Cardiac septum (tissue), 1 donor: ENCODE measurements around the gene FARS2. TPM values are rescaled to one million over a fixed set of nuclear protein-coding genes. Genes with fewer than 3 reads are reported as not detected.

Experiments
- DNase-seq: peaks from one replicate; pipeline ENCODE4 v3.0.0-alpha.2; 2020; ENCODE audit warnings: low spot score
- intact Hi-C: fragments of 100-400 bp; cut with DNase I; formaldehyde crosslinking; loops from one replicate; pipeline ENCODE4 v1.14.0; 2022
- total RNA-seq: library from RNA; stranded (reverse); fragmentation: NEBNext Ultra II Directional; extraction: Animal tissue kit (Norgen Biotek cat#: 25700); gene quantifications from one replicate; pipeline ENCODE4 v1.2.1, GENCODE V29; 2021
- donor health status: DM: no; HTN: no; CAD: no.

FARS2 gene
- total RNA-seq, 1 donor from 2014 or later: 13.3 TPM

DNA sequence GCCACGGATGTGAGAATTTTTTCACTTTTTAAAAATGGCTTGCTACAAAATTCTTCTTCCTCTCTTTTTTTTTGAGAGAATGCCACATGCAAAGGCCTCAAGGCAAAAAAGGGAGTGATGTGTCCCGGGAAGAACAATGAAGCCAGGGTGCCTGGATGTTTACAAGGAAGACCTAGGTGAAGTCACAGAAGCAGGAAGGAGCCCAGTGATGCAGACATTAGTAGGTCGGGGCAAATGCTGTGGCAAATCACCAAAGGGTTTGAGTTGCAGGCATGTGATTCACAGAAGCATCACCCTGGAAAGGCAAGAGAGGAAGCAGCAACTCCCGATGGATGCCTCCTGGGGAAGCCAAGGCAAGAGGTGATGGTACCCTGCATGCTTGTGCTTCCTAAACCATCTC, 46.8 kb downstream of the FARS2 start:
- no peak for DNase-seq
- intact Hi-C loops: no loop called here

DNA sequence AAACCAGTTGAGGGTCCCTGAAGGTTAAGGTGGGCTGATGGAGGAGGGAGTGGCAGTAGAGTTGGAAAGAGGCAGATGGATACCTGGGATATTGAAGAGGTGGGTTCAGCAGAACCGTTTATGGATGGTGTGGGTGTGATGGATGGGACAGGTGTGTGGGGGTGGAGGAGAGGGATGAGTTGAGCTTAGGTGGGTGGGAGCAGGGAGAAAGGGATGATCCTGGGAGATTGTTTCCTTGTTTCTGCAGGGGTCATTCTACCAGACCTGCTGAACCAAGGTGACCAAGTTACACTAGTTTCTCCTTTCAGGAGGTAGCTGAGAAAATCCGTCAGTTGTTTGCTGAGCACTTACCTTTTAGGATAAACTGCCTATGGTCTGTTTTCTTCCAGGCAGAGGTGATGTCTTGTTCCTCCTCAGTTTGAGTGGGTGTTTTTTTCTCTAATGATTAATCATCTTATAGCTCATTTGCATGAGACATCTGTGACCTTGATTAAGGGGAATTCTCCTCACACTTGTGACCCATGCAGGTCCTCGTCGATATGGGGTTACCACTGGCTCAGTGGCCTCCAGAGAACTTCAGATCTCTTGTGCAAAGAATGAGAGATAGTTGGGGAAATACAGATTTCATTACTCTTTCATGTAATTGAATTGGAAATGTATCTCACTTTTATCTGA, 53.0 kb downstream of the FARS2 start:
- intact Hi-C loops: no loop called here
- no peak for DNase-seq

DNA sequence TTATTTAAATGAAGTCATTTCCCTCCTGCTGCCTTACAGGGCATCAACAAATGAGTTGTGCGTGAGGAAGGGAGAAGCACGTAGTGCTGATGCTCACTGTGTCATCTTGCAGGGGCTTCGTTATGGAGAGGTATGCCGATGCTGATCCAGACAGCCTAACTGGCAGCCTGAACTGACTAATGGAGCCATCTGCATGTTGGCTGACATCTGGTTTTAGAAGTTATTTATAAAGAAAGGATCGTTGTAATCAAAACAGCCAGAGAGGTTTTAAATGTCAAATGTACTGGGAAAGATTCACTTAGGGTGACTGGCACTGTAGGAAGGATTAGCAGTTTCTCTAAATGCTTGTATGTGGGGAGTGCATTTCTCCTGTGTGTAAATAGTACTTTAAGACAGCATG, 54.6 kb downstream of the FARS2 start:
- intact Hi-C loops: no loop called here
- no peak for DNase-seq

DNA sequence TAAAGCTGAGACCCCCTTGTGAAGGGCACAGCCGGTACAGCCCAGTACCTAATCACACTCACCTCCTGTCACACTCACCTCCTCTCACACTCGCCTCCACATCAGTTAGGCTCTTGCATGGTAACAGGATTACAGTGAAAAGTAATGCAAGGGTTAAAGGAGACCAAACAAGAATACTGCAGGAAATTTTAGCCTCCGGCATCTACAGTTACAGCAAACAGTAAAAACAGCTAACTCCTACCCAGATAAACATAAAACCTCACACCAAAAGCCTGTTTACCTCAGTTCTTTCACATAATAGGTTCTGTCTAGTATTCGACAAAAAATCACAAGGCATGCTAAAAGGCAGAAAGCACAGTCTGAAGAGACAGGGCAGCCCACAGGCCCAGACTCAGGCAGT, 55.6 kb downstream of the FARS2 start:
- intact Hi-C loops: no loop called here

GRCh38 chr6:5318617-5319272, 57.4 kb downstream of the FARS2 start:
- DNase-seq: no peak
- intact Hi-C loops: no loop called here

More for the DNA sequence above, 55.6 kb downstream of the FARS2 start:
- no peak for DNase-seq

DNA sequence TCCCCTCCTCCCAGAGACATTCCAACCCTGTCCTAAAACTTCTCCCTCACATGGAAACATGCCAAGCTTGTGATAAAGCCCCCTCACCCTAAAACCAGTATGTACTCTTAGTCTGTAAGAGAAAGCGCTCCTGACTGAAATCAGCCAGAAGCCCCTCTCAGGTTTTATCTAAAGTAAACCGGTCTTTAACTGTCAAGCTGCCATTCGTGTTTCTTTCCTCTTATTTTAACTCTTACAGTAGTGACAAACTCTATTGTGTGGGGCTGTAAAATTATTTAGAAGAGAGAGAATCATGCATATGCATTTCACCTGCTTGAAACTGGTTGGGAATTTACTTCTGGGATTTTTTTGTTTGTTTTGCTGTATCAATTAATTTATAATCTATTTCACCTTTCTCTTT, 62.7 kb downstream of the FARS2 start:
- no peak for DNase-seq
- intact Hi-C loops: no loop called here

DNA sequence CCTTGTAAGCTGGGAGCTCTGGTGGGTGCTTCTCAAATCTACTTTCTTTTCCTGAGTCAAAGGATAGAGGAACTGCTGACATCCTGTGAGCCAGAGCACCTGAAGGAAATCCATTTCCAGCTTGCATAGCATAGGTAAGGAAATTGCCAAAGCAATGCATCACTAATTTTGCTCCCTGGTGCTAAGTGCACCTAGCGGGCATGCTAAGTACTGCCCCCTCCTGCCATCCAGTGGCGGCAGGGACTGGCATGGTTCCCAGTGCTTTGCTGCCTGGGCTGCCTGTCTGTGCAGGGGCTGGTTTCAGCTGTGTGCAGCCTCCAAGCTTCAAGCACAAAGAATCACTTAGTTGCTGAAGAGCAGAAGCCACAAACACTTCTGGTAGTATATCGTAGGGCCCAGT, 63.9 kb downstream of the FARS2 start:
- intact Hi-C loops: no loop called here
- DNase-seq: no peak

GRCh38 chr6:5326022-5326641, 64.8 kb downstream of the FARS2 start:
- DNase-seq: no peak
- intact Hi-C loops: no loop called here

- intact Hi-C loops: no loop called here
Observed at GRCh38 chr6:5328800-5329199, 67.5 kb downstream of the FARS2 start.

DNA sequence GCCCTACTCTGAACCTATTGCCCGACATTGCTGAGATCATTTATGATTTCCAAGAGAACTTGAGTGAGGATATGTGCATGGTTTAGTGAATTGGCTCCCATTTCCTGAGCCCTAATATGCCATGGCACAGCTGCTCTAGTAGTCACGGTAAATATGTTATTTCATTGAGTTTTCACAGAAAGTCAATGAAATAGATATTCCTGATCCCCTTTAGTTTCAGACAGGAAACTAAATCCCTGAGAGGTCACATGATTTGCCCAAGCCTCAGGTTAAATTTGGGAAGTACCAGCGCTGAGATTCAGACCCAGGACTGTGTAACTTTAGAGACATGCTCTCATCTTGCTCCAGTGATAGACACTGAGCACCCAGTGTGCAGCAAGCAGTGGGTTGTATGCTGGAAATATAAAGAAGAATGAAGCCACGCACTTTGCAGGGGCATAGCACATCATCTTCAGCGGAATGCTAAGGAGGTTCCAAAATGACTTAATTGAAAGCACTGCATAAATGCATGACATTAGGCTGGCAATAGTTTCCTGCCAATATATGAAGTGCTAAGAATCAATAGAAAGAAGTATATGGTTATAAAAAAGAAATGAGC, 70.6 kb downstream of the FARS2 start:
- DNase-seq: no peak
- intact Hi-C loops: no loop called here

More at GRCh38 chr6:5328800-5329199, 67.5 kb downstream of the FARS2 start:
- DNase-seq: no peak

DNA sequence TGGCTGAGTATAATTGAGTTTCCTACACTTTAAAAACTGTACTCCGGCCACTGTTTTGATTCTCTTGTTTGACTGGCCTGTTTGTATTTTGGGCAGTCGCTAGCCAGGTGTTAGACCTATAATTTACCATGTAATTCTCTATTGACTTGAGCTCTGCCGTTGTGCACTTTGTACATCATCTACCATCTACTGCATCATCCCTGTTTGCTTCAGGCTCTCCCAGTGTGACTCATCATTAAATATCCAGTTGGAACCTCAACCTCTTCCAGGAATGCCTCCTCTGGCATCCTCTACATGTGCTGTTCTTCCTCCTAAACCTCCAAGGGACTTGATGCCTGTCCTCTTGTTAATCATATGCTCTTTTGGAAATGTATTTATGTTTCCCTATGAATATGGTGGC, 72.3 kb downstream of the FARS2 start:
- intact Hi-C loops: no loop called here
- DNase-seq: no peak

DNA sequence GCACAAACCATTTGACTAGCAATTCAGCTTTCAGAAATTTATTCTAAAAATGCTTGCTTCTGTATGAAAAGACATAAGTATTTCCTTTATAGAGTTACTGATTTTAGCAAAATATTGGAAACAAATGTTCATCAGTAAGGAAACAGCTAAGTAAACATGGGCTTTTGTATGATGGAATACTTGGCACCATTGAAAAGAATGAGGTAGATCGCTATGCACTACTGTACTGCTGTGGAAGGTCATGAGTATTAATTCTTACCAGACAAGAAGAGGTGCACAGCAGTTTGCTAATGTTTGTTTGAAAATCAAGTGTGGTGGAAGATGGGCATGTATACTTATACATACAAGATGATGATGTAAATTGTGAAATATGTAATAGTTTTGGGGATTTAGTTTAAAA, 73.0 kb downstream of the FARS2 start:
- intact Hi-C loops: no loop called here
- DNase-seq: no peak

DNA sequence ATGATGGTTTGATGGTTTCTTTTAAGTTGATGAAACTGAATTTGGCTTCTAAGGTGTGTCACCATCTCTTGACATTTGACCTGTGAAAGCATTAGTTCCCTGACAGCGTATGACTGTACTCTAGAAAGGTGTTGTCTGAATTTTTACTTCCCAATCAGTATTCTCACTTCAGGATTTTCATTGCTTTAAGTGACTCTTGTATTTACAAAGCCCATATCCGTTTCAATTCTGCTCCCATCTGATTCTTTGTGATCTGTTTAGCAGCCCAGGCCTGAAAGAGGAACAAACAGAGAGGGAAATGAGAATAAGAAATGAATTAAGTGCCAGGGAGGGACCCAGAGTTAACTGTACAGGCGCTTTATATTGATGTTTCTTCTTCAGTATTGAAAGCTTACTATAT, 73.7 kb downstream of the FARS2 start:
- intact Hi-C loops: no loop called here
- no peak for DNase-seq

DNA sequence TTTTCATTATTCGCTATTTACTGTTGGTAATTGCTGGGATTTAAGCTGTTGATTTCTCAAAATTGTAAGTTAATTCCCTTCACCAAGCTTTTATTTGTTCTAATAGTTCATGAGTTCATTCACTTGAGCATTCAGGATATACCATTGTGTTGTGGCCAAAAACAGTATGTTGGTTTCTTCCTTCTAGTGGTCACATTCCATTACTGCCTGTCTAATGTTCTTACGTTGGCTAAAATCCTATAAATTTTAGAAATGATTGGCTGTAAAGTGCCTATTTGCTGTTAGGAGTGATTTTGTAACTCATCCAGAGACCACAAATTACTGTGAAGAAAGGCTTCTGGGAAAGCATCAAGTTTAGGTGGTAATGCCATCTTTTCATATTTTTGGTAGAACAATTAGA, 76.3 kb downstream of the FARS2 start:
- intact Hi-C loops: no loop called here
- DNase-seq: no peak

DNA sequence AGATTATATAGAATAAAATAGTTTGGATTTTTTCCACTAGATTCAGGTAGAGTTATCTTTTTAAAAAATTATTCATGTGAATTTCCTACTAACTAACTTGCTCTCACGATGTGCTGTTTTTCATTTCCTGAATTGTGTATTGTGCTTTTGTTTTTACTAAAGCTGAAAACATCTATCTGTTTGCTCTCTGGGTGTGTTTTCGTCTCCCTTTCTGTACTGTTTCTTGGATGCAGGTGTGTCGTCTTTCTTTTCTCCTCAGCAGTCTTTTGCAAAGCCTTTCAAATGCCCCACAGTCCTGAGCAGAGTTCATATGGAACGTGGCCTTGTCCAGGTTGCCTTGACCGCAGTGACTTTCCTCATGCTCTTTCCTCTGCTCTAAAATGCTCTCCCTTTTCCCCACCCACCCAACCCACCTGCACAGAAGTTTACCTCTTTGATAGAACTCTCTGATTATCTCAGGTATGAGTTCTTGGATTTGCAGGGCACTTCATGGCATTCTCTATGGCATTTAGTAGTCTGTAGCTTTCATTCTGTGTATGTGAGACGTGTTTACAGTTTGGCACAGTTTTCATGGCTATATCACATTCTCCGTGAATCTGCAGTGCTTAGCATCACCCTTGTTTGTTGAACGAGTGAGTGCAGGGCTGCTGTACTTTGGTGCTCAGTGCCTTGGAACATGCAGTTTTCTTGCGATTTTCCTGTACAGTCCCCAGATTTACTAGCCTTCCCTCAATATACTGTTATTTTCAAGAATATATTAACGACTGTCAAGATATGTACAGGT, 77.1 kb downstream of the FARS2 start:
- intact Hi-C loops: no loop called here
- no peak for DNase-seq

DNA sequence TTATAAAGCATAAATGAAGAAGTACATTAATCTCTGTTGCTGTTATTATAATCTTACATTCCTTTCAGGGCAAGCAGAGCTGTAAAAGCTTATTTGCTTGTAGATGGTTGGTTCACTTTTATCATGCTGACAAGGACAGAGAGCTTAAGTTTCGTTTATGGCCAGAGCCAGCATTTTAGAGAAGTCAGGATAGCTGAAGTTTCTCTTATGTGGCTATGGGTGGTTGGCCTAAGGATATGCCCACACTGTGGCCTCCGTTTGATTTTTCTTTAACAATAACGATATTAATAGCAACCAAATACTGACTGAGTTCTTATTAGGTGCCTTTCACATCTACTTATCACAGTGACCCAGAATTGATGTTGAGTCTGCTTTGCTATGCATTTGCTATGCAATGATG, 78.5 kb downstream of the FARS2 start:
- no peak for DNase-seq
- intact Hi-C loops: no loop called here

GRCh38 chr6:5341845-5342244, 80.5 kb downstream of the FARS2 start:
- intact Hi-C loops: no loop called here
- no peak for DNase-seq

- no peak for DNase-seq
- intact Hi-C loops: no loop called here
Observed at GRCh38 chr6:5343998-5344397, 82.7 kb downstream of the FARS2 start.

GRCh38 chr6:5345324-5345723, 84.0 kb downstream of the FARS2 start:
- intact Hi-C loops: no loop called here
- no peak for DNase-seq

GRCh38 chr6:5351552-5352210, 90.4 kb downstream of the FARS2 start:
- intact Hi-C loops: no loop called here
- no peak for DNase-seq
